HG03060 (cell line): ENCODE data around the gene EXOC3L1.

ENCODE experiments used
- ATAC-seq: cut with Tn5 transposase; IDR thresholded peaks from one replicate; pipeline ENCODE4 v1.9.1; 2021; ENCODE audit warnings: low read depth, moderate number of reproducible peaks; ENCODE audit not compliant: unreplicated experiment

The EXOC3L1 gene

DNA sequence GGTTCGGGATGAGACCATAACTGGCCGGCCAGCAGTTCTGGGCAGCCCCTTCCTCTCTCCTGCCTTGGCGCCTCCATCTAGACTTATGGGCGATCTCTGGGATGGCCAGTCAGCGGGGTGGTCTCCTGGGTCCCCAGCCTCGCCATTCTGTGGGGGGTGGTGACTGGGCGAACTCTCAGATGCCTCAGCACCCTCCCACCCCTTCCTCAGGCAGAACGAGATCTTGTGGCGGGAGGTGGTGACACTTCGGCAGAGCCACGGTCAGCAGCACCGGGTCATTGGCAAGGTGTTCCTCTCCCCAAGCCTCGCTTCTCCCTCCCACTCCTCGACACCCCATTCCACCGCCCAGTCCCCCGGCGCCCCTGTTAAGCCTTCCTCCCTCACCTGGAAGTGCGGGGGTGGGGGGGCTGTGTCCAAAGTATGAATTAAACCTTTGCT lies 23.8 kb downstream of the EXOC3L1 start:
- ATAC-seq = no peak

DNA sequence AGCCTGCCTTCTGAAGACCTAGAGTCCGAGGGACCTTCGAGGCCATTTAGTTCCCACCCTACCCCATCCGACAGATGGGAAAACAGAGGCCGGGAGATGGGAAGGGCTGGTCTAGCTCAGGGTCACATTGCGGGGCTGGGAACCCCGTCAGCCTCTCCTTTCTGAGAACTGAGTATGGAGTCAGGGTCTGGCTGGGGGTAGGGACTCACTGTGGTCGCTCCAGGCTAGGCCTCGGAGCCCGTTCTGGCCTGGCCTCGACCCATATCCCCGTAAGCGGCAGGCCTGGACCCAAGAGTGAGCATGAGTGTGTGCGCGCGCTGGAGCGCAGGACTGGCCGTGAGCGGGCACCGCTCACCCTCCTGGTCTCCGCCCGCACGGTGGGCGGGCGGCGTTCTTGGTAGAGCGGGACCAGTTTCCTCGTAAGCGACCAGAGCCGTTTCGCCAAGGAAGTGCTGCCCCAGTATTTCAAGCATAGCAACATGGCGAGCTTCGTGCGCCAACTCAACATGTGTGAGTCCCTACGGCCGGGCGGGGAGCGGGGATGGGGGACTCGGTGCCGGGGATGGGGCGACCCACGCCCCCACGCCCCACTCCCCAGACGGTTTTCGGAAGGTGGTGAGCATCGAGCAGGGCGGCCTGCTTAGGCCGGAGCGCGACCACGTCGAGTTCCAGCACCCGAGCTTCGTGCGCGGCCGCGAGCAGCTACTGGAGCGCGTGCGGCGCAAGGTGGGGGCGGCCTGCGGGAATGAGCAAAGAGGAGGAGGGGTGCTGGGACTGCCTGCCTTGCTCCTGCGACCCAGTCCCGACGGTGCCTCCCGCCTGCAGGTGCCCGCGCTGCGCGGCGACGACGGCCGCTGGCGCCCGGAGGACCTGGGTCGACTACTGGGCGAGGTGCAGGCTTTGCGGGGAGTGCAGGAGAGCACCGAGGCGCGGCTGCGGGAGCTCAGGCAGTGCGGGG lies 24.5 kb downstream of the EXOC3L1 start:
- ATAC-seq = no peak

DNA sequence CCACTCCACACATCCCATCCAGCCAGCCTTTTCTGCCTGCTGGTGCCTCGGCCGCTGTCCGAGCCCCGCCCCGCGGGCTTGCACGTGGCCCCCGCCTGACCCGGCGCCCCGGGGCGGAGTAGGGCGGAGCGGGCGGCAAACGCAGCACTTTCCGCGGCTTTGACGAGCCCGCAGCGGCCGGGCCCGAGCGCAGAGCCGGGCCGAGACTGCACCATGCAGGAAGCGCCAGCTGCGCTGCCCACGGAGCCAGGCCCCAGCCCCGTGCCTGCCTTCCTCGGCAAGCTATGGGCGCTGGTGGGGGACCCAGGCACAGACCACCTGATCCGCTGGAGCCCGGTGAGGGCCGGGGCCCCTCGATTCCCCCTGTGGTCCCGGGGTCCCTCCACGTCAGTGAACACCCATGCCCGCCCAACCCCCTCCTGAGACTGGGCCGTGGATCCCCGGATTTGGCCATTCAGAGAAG lies 25.3 kb downstream of the EXOC3L1 start, which contains the start of gene HSF4:
Gene HSF4, plus strand, starts transcription at position 147 of the 463 bp plus-strand sequence. Its CDS starts 67 bp downstream, at position 214.
- ATAC-seq = no peak

DNA sequence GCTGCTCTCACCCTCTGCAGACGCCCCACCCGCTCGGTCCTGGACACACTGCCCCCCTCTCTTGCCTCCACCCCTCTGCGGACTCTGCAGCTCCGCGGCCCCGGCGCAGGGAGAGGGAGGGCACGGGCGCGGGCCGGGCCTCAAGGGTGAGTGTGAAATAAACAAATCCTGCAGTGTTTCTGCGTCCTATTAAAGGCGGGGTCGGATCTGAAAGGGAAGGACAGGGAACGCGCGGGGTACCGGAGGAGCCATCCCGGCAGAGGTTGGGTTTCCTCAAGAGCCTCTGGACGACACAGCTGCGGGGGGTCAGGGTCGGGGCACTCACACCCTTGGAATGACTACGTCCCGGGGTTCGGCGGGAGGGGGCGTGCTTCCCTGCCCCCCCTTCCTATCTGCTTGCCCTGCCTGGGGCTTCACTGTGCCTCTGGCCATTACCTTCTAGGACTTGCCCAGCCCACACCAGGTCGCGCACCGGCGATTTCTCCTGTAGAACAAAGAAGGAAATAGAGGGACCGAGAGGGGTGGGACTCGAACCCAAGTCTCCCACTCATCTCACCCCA lies 25.9 kb downstream of the EXOC3L1 start:
- no peak for ATAC-seq

DNA sequence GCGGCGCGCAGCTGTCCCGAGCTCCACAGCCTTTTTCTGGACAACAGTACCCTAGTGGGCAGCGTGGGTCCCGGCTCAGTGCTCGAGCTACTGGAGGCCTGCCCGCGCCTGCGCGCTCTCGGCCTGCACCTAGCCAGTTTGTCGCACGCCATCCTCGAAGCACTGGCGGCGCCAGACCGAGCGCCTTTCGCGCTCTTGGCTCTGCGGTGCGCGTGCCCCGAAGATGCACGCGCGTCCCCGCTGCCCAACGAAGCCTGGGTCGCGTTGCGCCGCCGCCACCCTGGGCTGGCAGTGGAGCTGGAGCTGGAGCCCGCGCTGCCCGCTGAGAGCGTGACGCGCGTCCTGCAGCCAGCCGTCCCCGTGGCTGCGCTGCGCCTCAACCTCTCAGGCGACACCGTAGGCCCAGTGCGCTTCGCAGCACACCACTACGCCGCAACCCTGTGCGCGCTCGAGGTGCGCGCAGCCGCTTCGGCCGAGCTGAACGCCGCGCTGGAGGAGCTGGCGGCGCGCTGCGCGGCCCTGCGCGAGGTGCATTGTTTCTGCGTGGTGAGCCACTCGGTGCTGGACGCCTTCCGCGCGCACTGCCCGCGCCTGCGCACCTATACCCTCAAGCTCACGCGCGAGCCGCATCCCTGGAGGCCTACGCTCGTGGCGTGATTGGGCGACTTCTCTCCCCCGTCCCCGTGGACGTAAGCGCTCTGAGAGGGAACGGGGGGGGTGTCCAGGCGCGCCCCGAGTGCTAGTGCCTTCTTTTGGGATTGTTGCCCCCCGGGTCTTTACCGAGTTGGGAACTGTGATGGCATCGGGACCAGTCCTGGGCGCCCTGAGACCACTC lies 26.6 kb downstream of the EXOC3L1 start:
- ATAC-seq = no peak

DNA sequence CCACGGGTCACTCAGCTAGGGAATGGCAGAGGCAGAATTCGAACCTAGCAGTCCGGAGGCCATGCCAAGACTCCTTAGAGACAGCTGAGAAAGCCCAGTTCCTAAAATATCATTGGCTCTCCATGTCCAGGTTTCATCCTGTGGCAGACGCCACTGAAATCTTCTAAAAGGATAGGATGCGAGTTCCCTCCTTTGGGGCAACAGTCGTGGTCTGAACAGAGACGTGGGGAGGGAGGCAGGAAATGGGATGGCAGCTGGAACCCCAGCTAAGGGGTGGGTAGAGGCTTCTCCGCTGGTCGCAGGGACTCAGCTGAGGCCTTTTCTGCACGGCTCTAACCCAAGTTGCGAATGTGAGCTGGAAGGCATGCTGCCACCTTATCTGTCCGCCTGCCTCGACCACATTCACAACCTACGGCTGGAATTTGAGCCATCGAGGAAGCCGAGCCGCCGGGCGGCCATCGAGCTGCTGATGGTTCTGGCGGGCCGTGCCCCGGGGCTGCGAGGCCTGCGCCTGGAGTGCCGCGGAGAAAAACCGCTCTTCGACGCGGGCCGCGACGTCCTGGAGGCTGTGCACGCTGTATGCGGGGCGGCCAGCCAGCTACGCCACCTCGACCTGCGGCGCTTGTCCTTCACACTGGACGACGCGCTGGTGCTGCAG lies 27.3 kb downstream of the EXOC3L1 start:
- ATAC-seq = no peak

DNA sequence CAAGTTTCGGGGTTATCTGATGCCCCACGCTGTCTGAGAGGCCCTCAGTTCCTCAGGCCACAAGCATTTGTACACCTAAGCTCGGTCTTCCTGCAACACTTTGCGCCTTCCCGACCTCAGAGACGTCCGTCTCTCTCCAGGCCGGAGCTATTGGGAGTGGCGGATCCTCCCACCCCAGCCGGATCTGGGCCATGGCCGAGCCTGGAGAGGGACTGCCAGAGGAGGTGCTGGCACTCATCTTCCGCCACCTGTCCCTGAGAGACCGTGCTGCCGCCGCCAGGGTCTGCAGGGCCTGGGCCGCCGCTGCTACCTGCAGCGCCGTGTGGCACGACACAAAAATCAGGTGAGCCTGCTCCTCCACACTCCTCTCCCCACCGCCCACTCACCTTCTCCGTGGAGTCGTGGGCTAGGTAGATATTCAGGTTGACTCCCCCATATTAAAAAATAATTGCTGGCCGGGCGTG lies 28.3 kb downstream of the EXOC3L1 start:
- ATAC-seq = no peak

DNA sequence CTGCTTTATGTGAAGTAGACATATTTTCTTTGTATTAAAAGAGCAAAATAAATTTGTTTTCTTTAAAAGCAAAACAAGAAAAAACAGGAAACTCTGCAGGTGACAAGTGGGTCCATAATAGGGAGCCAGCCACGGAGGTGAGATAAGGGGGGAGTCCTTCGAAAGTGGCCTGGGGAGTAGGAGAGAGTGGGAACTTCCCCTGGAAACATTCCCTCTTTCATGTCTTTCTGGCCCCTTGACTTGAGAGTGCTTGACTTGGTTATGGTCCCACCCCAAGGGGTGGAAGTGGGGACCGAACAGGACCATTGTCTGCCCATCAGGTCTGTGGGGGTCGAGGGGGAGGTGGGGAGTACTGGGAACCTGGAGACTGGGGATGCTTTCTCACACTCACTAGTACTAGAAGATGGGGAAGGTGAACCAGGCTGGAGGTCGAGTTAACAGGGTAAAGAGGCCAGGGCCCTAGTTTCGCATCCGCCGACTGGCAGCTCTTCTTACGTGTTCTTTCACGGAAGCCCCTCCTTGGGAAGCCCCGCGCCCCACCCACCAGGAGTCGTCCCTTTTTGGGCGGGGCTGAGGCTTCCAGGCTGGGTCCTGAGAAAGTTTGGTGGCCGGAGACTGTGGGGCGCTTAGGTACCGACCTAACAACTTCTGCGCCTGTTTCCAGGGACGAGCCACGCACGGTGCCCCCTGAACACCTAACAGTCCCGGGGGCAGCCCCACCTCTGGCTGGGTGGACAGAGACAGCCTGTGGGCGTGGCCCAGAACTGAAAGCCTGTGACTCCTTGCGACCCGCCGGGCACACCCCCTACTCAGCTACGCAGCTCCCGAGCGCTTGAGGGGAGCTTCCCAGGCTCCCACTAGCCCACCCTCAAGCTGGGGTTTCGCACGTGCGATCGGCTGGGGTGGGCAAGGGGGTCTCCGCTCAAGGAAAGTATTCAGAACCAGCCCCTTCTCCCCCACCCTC lies 31.0 kb downstream of the EXOC3L1 start:
- peak; percentile 31 for ATAC-seq

DNA sequence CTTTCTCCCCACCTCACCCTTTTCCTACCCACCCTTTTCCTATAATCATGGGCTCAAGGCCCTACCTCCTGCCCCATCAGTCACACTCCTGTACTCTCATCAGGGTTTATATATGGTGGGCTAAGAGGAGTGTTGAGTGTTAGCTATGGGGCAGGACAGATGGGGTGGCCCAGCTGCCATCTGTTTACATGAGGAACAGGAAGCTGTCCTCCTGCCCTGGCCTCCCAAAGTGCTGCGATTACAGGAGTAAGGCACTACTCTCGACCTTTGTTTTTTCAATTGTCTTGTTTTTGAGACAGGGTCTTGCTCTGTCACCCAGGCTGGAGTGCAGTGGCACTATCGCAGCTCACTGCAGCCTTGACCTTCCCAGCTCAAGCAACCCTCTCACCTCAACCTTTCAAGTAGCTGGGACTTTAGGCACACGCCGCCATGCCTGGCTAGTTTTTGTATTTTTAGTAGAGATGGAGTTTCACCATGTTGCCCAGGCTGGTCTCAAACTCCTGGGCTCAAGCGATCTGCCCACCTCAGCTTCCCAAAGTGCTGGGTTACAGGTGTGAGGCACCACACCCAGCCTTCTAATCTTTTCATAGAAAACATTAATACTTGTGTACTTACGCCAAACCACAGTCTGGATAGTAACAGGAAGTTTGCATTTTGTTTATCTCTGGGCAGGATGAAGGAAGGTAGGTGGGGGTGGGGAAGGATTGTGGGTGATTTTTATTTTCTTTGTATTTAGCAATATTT lies 31.9 kb downstream of the EXOC3L1 start:
- ATAC-seq = no peak

DNA sequence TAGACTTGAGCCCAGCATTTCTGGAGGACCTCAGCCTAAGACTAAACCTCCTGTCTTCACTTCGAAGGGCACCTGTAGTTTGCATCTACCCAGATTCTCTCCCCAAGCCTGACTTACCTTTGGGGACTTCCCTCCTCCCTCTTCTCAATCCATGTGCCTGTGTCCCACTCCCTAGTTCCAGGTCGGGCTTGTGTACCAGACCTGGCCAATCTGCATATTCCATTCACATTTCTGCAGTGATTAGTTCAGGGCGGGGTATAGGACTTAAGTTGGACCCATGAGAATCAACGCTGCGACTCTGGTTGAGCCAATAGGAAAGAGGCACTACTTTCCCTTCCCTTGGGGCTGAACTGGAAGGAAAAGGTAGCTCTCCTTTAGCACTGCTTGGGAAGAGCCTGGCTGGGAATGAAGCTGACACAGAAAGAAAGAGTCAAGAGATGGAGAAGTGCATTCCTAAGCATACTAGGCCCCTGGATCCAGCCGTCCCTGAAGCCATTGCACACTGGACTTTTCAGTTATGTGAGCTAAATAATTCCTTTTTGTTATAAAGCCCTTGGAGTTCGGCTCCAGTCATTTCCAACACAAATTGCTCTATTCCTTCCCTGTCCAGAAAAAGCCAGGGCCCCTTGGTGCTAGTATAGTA lies 32.7 kb downstream of the EXOC3L1 start:
- no peak for ATAC-seq

DNA sequence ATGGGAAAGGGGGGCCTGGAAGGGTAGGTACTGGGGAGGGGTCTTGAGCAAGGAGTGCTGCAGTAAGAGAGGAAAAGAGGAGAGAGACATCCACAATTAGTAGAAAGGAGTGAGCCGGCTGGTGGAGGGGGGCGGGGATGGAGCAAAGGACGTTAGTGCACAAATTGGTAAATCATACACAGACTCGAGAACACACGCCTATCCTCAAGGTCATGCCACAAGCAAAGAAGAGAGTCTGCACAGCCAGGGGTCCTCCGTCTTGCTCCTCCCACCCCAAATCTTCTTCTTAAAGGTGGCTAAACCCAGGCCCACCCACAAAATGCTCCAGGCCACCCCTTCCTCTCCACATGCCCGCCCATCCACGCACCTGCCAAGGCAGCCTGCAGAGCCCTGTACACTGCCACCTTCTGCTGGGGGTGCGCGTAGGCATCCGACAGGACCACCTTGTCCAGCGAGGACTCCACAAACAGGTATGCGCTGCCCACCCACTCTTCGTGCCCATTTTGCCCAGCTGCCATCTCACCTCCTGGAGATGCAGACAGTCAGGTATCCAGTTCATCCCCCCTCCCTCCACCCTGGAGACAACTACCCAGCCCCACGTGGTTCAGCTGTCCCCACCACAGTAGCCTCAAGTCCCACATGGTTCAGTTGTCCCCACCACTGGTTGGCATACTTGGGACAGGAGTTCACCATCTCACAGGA lies 33.6 kb downstream of the EXOC3L1 start:
- ATAC-seq = no peak

DNA sequence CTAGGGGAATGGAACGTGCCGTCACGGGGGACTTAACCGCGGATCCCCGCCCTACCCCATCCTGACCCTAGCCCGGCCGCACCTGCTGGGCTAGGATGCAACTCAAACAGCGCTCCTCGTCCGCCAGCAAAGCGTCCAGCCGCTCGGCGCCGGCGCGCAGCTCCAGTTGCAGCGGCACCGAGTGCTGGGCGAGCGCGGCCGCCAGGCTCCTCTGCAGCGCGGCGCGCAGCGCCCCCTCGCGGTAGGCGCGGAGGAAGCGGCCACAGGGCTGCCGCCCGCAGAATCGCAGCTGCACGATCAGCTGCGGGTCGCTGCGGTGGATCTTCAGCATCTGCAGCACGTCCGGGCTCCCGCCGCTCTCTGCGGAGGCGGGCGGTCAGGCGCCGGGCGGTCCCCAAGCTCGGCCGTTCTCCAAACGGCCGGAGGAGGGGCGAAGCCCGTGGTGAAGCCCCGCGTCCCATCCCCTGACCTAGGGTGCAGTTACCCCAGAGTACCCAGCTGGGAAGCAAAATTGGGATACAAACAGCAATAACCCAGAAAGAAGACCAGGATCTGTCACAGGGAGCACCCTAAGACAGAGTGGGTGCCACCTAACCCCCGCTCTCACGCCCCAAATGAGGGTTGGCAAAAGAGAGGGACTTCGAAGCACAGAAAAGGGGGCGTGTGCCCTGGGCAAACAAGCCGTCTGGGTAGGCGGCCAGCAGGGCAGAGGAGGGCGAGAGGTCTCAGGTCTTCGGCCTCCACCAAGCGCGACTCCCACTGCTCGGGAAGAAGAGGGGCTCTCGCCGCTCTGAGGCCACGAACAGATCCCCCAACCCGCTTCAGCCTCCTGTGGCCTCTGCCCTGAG lies 34.4 kb downstream of the EXOC3L1 start:
- no peak for ATAC-seq

DNA sequence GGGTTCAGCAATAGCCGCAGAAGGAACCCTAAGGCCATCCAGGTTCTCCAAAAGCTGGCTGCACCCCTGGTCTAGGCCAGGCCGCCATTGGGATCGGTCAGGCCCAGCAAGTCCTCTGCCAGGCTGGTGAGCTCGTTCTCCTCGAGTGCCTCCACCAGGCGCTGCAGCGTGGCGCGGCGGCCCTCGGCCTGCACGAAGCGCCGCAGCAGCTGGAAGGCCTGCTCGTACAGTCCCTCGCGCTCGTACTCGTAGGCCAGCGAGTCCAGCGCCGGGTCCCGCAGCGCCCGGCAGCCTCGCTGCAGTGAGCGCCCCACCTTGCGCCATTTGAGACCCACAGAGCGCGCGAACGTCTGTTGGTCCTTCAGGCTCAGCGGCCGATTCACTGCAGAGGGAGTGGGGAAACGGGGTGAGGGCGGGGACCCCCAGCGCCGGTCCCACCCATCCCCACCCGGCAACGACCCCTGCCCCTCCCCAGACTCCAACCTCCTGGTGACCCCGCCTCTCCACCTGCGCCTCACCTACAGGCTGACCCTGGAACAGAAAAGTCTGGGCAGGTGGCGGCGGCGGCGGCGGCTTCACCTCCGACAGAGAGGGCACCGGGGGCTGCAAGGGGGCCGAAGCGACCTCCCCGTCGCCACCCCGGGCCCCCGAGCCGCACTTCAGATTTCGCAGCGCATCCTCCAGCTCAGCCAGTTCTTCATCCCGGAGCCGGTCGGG lies 35.2 kb downstream of the EXOC3L1 start:
- no peak for ATAC-seq

DNA sequence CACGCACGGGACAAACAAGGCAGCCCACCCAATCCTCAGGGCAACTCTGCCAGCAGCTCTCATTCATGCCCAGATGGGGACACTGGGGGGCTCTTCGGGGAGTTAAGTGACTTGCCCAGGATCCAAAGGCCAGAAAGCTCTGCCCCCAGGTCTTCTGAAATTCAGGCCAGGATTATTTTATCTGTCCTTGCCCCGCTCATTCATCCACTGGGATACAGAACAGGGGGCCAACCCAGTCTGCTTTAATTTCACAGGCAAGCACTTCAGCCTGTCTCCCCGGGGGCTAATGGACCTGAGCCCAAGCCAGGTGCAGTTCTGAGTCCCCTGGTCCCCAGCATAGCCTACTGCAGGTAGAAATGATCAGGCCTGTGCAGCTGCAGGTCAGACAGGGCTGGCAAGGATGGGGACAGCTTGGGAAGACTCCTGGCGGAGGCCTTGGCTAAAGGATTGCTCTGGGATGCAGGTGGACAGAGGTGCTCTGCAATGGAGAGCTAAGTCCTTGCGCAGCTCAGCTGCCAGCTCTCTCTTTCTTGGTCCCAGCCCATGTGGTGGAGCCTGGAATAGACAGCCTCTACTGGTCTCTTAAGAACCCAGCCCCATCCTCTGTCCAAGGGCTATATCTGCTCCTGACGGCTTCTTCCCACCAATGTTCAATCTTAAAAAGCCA lies 38.4 kb downstream of the EXOC3L1 start:
- no peak for ATAC-seq

DNA sequence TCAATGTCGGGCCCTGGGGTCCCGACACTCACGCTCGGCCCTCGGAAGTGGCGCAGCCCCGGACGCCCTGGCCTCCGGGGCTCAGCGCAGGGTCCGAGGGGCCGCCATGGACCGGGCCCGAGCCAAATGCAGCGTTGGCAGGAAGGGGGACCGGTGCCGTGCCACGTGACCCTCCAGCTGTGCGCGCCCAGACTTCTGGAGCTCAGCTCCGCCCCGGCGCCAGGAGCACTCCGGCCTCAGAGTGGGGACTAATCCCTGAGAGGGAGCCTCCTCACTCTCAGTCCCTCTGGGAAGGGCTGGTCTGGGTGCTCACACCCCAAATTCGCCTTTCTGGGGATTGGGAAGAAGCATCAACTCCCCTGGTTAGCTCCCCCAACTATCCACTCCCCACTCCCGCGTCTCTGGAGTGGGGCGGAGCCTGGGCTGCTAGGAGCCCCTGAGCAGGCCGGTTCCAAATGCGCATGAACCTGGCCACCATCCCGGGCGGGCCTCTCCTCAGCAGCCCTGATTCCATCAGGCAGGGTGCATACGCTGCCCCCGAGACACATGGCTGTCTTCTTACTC lies 39.0 kb downstream of the EXOC3L1 start, which contains the start of gene B3GNT9:
Gene B3GNT9, minus strand, starts transcription at position 166 of the 564 bp plus-strand sequence. CDS start 513 bp downstream, outside the sequence.
- no peak for ATAC-seq
